HepG2 (cell line): ENCODE data around the gene PSMG4. TPM values are rescaled to one million over a fixed set of nuclear protein-coding genes. Genes with fewer than 3 reads are reported as not detected.

ENCODE experiments used
- ERF ChIP-seq: IDR thresholded peaks from 2 replicates; pipeline ENCODE4 v1.6.1; 2018; ENCODE audit warnings: missing biosample characterization, missing genetic modification reagents
- GTF3A ChIP-seq: sonication (generic); formaldehyde crosslinking; conservative IDR thresholded peaks from 2 replicates; pipeline ENCODE4 v1.4.0; 2020; ENCODE audit warnings: mild to moderate bottlenecking, missing genetic modification reagents
- MED1 ChIP-seq: sonication (generic); formaldehyde crosslinking; IDR thresholded peaks from 2 replicates; pipeline ENCODE4 v1.4.0; 2020; ENCODE audit warnings: missing genetic modification reagents
- MTF1 ChIP-seq: sonication (generic); formaldehyde crosslinking; IDR thresholded peaks from 2 replicates; pipeline ENCODE4 v1.5.0; 2020; ENCODE audit warnings: missing genetic modification reagents
- SAP130 ChIP-seq: IDR thresholded peaks from 2 replicates; pipeline ENCODE4 v1.6.1; 2016; ENCODE audit warnings: low read depth
- SIX4 ChIP-seq: sonication (generic); formaldehyde crosslinking; IDR thresholded peaks from 2 replicates; pipeline ENCODE4 v1.4.0; 2020; ENCODE audit warnings: missing genetic modification reagents
- SMC3 ChIP-seq: IDR thresholded peaks from 2 replicates; pipeline ENCODE4 v1.6.1; 2011; ENCODE audit warnings: low read length, improper control_type of control experiment
- SSRP1 ChIP-seq: IDR thresholded peaks from 2 replicates; pipeline ENCODE4 v1.6.1; 2016; ENCODE audit warnings: control low read depth
- TBL1XR1 ChIP-seq: fragments of 150-350 bp; IDR thresholded peaks from 2 replicates; pipeline ENCODE4 v1.6.1; 2014; ENCODE audit warnings: borderline replicate concordance, low read length; ENCODE audit not compliant: partially characterized antibody
- TEAD3 ChIP-seq: optimal IDR thresholded peaks from 2 replicates; pipeline ENCODE3; 2016; ENCODE audit warnings: borderline replicate concordance
- ZFAT ChIP-seq: sonication (generic); formaldehyde crosslinking; conservative IDR thresholded peaks from 2 replicates; pipeline ENCODE4 v1.8.1; 2023; ENCODE audit warnings: missing genetic modification reagents, inconsistent platforms
- ZFP36 ChIP-seq: fragments of 150-350 bp; IDR thresholded peaks from 2 replicates; pipeline ENCODE4 v1.6.1; 2018; ENCODE audit warnings: borderline replicate concordance, low read length, low read depth; ENCODE audit not compliant: partially characterized antibody
- ZNF329 ChIP-seq: sonication (generic); formaldehyde crosslinking; IDR thresholded peaks from 2 replicates; pipeline ENCODE4 v1.9.0; 2021; ENCODE audit warnings: low read depth, mild to moderate bottlenecking, missing genetic modification reagents
- polyA plus RNA-seq, 8 experiments: library from polyadenylated mRNA; depleted of rRNA in 3 of 8; stranded (reverse) in 7 of 8; unstranded in 1 of 8; fragments of >200 nt; fragmentation: Illumina TruSeq in 4 of 8; extraction: Trizol in 4 of 8; gene quantifications; 2 replicates each; pipeline versions ENCODE4 v1.2.1 to v1.2.3, GENCODE V29; 2011 to 2016; ENCODE audit warnings: low read depth in 4 of 8, missing spikeins in 1 of 8, mixed read lengths in 1 of 8; ENCODE audit not compliant: insufficient read depth in 1 of 8
- total RNA-seq, 5 experiments: library from RNA; depleted of rRNA; stranded (reverse); fragments of >200 nt; fragmentation: Illumina TruSeq; extraction: Trizol; gene quantifications; 2 replicates each; pipeline ENCODE4 v1.2.3, GENCODE V29; 2016; ENCODE audit warnings: low read depth in 1 of 5
- TF ChIP-seq, protein P1 (sequence below): sonication (generic); formaldehyde crosslinking; IDR thresholded peaks from 2 replicates; pipeline ENCODE4 v1.4.0; 2020; ENCODE audit warnings: missing genetic modification reagents
- TF ChIP-seq, protein P2 (sequence below): sonication (generic); formaldehyde crosslinking; IDR thresholded peaks from 2 replicates; pipeline ENCODE4 v1.9.0; 2022; ENCODE audit warnings: missing genetic modification reagents, mild to moderate bottlenecking, borderline replicate concordance
- TF ChIP-seq, protein P3 (sequence below): sonication (generic); formaldehyde crosslinking; IDR thresholded peaks from 2 replicates; pipeline ENCODE4 v1.8.1; 2023; ENCODE audit warnings: mild to moderate bottlenecking, moderate library complexity, missing genetic modification reagents
- TF ChIP-seq, protein P4 (sequence below): IDR thresholded peaks from 2 replicates; pipeline ENCODE4 v1.6.1; 2018; ENCODE audit warnings: missing genetic modification reagents
- TF ChIP-seq, protein P5 (sequence below): sonication (generic); formaldehyde crosslinking; IDR thresholded peaks from 2 replicates; pipeline ENCODE4 v1.5.0; 2020; ENCODE audit warnings: missing genetic modification reagents
- TF ChIP-seq, protein P6 (sequence below): IDR thresholded peaks from 2 replicates; pipeline ENCODE4 v1.6.1; 2016; ENCODE audit warnings: missing compliant biosample characterization, missing genetic modification reagents, borderline replicate concordance
- TF ChIP-seq, protein P7 (sequence below): IDR thresholded peaks from 2 replicates; pipeline ENCODE4 v1.6.1; 2016

The PSMG4 gene
- total and polyA plus RNA-seq, 2 of the 13 experiments (the other 11 are each of a cell fraction or from before 2014, with no cell fraction given) = 28.5 to 32.8 TPM

DNA sequence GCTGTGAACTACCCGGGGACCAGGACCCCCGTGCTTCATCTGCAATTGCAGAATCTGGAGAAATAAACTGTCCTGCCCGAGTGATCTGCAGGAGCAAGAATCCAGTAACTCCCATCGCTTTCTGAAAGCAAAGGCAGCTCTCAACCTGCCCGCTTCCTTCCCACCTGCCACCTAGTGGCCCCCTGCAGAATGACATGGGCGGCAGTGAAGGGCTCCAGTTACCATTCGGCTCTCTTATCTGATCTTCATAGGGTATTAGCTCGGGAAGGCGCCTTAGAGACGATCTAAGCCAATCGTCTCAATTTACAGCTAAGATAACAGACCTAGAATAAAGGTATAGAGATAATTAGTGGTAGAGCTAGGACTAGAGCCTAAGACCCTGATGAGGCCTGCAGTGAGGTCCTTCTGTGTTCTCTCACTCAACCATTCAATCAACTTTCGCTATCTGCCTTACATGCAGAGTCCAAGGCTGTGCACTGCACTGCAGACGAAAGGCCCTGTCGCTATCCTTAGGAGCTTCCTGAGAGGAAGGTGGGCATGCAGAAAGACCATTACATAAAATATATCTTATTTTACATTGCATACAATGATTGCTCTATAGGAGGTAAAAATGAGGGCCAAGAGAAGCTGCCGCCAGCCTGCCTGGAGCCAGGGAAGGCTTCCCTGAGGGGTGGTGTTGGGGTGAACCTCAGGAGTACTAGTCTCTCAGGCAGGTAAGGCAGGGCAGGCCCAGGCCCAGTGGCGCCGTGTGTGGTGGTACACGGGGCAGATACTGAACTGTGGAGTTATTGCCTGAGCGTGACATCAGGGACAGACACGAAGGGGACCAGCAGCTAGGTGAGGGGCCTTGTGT is 7.1 kb upstream of the PSMG4 start (continued):
- TF ChIP-seq, protein P1, sequence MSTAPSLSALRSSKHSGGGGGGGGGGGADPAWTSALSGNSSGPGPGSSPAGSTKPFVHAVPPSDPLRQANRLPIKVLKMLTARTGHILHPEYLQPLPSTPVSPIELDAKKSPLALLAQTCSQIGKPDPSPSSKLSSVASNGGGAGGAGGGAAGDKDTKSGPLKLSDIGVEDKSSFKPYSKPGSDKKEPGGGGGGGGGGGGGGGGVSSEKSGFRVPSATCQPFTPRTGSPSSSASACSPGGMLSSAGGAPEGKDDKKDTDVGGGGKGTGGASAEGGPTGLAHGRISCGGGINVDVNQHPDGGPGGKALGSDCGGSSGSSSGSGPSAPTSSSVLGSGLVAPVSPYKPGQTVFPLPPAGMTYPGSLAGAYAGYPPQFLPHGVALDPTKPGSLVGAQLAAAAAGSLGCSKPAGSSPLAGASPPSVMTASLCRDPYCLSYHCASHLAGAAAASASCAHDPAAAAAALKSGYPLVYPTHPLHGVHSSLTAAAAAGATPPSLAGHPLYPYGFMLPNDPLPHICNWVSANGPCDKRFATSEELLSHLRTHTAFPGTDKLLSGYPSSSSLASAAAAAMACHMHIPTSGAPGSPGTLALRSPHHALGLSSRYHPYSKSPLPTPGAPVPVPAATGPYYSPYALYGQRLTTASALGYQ (CRISPR knock-in tag) = no peak
- TF ChIP-seq MED1 (0 out of 2 replicates have a peak, but pooled peaks have one; percentile 28), ERF (CRISPR knock-in tag) (peak; percentile 65), MTF1 (no peak), SMC3 (peak; percentile 96), SIX4 (CRISPR knock-in tag) (peak; percentile 82), SAP130 (peak; percentile 74), TEAD3 (CRISPR knock-in tag) (peak; percentile 66), SSRP1 (peak; percentile 52; the same call in 1 of the 2 replicates), ZFP36 (no peak), GTF3A (CRISPR knock-in tag) (no peak), TBL1XR1 (peak; percentile 29), ZFAT (no peak), ZNF329 (CRISPR knock-in tag) (0 out of 2 replicates have a peak, but pooled peaks have one; percentile 54)
- TF ChIP-seq, protein P2, sequence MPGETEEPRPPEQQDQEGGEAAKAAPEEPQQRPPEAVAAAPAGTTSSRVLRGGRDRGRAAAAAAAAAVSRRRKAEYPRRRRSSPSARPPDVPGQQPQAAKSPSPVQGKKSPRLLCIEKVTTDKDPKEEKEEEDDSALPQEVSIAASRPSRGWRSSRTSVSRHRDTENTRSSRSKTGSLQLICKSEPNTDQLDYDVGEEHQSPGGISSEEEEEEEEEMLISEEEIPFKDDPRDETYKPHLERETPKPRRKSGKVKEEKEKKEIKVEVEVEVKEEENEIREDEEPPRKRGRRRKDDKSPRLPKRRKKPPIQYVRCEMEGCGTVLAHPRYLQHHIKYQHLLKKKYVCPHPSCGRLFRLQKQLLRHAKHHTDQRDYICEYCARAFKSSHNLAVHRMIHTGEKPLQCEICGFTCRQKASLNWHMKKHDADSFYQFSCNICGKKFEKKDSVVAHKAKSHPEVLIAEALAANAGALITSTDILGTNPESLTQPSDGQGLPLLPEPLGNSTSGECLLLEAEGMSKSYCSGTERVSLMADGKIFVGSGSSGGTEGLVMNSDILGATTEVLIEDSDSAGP = 0 out of 2 replicates have a peak, but pooled peaks have one; percentile 51
- TF ChIP-seq, protein P3, sequence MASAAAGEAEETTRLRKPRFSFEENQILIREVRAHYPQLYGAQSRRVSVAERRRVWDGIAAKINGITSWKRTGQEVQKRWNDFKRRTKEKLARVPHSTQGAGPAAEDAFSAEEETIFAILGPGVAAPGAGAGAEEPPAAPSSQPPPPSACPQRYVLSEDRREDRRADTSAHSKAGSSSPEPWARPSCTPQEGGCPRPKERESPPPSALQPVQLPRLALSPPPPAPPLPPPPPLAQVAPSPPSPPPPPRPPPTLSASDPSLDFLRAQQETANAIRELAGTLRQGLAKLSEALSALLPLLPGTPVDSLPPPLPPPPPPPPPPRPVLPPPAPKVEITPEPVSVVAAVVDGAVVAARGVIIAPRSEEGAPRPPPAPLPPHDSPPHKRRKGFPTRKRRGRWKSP = 0 out of 2 replicates have a peak, but pooled peaks have one; percentile 44
- TF ChIP-seq, protein P4, sequence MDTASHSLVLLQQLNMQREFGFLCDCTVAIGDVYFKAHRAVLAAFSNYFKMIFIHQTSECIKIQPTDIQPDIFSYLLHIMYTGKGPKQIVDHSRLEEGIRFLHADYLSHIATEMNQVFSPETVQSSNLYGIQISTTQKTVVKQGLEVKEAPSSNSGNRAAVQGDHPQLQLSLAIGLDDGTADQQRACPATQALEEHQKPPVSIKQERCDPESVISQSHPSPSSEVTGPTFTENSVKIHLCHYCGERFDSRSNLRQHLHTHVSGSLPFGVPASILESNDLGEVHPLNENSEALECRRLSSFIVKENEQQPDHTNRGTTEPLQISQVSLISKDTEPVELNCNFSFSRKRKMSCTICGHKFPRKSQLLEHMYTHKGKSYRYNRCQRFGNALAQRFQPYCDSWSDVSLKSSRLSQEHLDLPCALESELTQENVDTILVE (CRISPR knock-in tag) = peak; percentile 73; the same call in 1 of the 2 replicates
- TF ChIP-seq, protein P5, sequence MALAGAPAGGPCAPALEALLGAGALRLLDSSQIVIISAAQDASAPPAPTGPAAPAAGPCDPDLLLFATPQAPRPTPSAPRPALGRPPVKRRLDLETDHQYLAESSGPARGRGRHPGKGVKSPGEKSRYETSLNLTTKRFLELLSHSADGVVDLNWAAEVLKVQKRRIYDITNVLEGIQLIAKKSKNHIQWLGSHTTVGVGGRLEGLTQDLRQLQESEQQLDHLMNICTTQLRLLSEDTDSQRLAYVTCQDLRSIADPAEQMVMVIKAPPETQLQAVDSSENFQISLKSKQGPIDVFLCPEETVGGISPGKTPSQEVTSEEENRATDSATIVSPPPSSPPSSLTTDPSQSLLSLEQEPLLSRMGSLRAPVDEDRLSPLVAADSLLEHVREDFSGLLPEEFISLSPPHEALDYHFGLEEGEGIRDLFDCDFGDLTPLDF (CRISPR knock-in tag) = no peak
- TF ChIP-seq, protein P6, sequence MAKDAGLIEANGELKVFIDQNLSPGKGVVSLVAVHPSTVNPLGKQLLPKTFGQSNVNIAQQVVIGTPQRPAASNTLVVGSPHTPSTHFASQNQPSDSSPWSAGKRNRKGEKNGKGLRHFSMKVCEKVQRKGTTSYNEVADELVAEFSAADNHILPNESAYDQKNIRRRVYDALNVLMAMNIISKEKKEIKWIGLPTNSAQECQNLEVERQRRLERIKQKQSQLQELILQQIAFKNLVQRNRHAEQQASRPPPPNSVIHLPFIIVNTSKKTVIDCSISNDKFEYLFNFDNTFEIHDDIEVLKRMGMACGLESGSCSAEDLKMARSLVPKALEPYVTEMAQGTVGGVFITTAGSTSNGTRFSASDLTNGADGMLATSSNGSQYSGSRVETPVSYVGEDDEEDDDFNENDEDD (CRISPR knock-in tag) = no peak
- TF ChIP-seq, protein P7, sequence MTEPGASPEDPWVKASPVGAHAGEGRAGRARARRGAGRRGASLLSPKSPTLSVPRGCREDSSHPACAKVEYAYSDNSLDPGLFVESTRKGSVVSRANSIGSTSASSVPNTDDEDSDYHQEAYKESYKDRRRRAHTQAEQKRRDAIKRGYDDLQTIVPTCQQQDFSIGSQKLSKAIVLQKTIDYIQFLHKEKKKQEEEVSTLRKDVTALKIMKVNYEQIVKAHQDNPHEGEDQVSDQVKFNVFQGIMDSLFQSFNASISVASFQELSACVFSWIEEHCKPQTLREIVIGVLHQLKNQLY (CRISPR knock-in tag) = 0 out of 2 replicates have a peak, but pooled peaks have one; percentile 36
